NCI-H2196 (cell line): Measurements from ENCODE around the gene IL5.
"Not testable (repeated sequence)": the region's sequence is repeated elsewhere in the genome, so short reads cannot be mapped to it uniquely, and the experiment has no call there.

Source experiments
- DNase-seq: peaks from one replicate; lab custom pipeline; 2025; ENCODE audit not compliant: unreplicated experiment; lab: John Stamatoyannopoulos, UW

IL5 gene

DNA sequence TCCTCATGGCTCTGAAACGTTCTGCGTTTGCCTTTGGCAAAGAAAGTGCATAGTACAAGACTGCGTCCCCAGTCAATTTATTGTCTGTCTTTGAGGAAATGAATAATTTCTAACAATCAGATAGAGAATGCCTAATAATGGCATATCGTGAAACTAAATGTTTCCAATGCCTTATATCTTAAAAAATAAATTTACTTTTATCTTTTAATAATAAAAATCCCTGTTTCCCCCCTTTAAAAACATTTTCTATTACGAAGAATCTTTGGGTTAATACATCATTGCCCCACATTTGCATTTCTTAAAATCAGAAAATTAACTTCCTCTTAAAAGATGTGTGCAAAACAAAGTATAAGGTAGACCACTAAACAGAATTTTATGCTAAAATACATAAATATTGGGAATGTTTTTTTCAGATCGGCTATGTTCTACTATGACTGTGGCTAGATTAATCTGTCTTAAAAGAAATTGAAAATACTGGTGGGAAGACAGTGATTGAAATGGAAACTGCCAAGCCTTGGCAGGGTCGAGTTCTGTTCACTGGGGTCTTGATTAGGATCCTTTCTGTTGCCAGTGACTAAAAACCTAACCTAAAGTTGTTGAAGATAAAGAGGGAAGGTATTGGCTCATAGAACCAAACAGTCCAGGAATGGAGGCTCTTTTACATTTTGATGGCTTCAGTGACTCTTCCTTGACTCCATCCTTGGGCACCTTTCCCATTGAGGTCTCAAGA lies at the start of gene IL5:
Gene IL5 (minus strand): TSS at position 51 of the 730 bp plus-strand sequence. CDS start 44 bp downstream, at position 7.
- no peak for DNase-seq

- no peak for DNase-seq
Observed at GRCh38 chr5:132592521-132592920, 49.2 kb upstream of the IL5 start.

DNA sequence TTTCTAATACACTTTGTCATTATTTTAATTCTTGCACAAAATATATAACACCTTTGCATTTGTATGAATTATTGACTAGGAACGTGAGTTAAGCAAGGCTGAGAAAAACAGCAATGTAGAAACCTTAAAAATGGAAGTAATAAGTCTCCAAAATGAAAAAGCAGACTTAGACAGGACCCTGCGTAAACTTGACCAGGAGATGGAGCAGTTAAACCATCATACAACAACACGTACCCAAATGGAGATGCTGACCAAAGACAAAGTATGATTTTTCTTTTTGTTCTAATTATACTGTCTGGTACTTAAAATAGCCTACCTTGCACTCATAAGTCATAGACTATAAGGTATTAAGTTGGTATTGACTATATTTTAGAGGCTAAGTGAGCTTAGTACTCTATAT lies 47.8 kb upstream of the IL5 start:
- no peak for DNase-seq

DNA sequence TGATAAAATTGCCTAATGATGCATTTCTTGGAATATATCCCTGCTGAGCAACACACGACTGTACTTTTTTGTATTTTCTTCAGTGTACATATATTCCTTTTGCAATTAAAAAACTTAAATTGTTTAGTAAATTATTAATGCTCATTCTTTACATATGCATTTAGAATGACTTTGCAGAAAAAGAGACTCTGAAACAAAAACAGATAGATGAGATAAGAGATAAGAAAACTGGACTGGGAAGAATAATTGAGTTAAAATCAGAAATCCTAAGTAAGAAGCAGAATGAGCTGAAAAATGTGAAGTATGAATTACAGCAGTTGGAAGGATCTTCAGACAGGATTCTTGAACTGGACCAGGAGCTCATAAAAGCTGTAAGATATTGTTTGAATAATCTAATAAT lies 46.1 kb upstream of the IL5 start:
- no peak for DNase-seq

- no peak for DNase-seq
Observed at GRCh38 chr5:132586063-132586462, 42.7 kb upstream of the IL5 start.

DNA sequence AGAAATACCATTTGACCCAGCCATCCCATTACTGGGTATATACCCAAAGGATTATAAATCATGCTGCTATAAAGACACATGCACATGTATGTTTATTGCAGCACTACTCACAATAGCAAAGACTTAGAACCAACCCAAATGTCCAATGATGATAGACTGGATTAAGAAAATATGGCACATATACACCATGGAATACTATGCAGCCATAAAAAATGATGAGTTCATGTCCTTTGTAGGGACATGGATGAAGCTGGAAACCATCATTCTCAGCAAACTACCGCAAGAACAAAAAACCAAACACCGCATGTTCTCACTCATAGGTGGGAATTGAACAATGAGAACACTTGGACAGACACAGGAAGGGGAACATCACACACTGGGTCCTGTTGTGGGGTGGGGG lies 41.2 kb upstream of the IL5 start:
- not testable (repeated sequence) for DNase-seq

DNA sequence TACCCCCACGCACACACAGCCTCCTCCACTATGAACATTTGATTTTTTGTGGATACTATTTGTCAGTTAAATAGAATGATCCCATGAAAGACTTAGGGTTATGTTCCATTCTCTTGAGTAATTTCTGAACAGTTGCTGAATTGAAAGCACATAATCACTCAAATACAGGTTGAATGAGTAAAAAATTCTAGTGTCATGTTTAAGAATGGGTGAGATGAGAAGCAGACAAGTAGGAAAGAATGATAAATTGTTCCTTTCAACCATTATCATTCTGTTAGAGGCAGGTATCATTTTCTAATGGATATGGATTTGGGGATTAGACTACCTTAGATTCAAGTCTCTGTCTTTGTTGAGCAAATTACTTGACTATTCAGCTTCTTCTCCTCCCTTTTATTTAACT lies 32.8 kb upstream of the IL5 start:
- no peak for DNase-seq

DNA sequence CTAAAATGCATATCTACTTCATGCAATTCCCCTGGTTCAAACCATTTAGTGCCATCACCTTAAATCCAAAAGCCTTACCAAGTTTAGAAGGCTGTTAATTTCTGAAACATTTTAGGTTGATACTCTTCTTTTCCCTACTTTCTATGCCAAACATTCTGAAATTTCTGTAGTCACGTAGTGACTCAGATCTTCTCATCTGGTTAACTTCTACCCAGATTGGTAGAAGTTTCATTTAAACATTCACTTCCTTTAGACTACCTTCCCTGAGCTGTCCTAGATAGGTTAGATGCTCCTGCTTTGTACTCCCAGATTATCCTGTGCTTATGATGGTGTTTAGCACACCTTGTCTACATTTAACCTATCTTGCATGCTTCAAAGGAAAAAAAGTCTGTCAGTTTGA lies 23.3 kb upstream of the IL5 start:
- no peak for DNase-seq

DNA sequence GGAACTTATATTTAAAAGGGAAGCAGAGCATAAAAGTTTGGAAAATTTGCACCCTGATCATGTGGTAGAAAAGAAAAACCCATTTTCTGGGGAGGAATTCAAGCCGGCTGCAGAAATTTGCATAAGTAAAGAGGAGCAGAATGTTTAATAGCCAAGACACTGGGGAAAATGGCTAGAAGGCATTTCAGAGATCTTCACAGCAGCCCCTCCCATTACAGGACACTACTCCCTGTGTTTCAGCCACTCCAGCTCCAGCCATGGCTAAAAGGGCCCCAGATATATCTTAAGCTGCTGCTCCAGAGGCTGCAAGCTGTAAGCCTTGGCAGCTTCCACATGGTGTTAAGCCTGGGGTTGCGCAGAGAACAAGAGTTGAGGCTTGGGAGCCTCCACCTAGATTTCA lies 21.2 kb upstream of the IL5 start:
- not testable (repeated sequence) for DNase-seq

GRCh38 chr5:132561601-132562000 lies 18.3 kb upstream of the IL5 start:
- DNase-seq, result no peak

DNA sequence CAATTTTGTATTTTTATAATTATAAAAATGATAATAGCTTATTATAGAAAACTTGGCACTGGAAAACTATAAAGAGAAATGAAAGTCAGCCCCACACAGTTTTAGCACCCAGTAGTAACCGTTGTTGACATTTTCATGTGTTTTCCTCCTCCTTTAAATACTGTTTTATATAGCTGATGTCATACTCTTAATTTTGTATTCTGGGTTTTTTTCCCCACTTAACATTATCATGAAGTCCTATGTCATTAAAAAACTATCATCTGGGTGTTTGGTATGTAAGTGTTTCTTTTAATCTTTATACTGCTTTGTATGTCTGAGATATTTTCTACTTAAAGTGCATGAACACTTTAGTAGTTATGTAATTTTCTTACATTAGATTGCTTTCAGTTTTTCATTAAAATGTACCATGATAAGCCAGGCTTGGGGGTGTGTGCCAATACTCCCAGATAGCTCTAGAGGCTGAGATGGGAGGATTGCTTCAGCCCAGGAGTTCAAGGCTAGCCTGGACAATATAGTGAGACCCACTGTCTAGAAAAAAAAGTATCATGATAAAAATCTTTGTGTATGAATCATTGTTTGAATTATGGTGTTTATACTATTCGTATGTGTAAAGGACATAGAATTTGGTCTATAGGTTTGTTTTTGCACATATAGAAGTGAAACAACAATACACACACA lies 16.2 kb upstream of the IL5 start:
- DNase-seq, result no peak

- DNase-seq, result no peak
Observed at GRCh38 chr5:132557478-132558172, 14.3 kb upstream of the IL5 start.

DNA sequence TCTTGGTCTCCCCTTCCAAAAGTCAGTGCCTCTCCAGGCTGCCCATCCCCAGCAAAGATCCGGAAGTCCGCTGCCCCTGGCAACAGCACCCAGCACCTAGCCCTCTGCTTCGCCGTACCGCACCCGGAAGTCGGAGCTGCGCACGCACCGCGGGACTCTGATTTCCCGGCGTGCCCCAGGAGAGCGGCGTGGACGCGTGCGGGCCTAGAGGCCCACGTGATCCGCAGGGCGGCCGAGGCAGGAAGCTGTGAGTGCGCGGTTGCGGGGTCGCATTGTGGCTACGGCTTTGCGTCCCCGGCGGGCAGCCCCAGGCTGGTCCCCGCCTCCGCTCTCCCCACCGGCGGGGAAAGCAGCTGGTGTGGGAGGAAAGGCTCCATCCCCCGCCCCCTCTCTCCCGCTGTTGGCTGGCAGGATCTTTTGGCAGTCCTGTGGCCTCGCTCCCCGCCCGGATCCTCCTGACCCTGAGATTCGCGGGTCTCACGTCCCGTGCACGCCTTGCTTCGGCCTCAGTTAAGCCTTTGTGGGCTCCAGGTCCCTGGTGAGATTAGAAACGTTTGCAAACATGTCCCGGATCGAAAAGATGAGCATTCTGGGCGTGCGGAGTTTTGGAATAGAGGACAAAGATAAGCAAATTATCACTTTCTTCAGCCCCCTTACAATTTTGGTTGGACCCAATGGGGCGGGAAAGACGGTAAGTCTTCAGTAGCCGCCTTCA lies 13.6 kb upstream of the IL5 start, which contains the start of gene RAD50:
Gene RAD50 (plus strand): TSS at position 215 of the 715 bp plus-strand sequence. CDS start 348 bp downstream, at position 563.
- DNase-seq, result peak; percentile 94

DNA sequence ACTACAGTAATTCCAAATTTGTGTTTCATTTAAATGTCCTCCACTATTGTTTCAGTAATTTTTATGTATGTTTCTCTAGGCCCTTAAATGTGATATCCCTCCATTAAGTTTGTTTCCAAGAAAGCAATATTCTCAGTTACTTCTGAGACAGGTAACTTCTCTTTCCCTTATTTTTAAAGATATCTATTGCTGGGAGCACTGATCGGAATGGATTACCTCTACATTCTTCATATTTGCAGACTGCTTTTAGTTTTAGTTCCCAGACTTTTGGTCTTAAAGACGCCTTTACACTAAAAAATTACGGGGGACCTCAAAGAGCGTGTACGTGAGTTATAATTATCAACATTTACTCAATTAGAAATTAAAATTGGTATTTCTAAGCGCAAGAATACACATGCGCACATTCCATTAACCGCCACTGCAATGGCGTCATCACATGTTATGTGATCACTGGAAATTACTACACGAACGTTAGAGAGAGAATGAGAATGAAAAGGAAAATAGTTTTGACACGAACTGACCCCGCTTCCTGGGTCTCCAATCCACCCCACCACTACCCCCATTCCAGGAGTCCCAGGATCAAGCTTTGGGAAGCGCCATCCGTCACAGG lies 12.9 kb upstream of the IL5 start:
- no peak for DNase-seq

DNA sequence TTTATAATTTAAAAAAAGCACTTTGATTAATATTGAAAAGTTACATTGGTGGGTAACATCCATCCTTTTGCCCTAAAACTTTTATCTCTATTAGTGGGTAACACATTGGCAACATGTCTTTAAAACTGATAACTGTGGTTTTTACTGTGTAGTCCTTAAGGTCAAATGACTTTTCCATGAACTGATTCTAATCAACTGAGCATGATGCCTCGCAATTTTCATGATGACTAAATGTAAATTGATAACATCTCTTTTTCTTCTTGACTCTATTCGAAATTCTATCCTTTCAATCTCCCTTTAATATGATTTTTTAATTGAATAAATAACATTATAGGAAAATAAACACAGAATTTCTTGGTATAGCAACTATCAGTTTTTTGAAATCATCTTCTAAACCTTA lies 6.3 kb upstream of the IL5 start:
- no peak for DNase-seq

- not testable (repeated sequence) for DNase-seq
Observed at GRCh38 chr5:132548834-132549233, 5.5 kb upstream of the IL5 start.

DNA sequence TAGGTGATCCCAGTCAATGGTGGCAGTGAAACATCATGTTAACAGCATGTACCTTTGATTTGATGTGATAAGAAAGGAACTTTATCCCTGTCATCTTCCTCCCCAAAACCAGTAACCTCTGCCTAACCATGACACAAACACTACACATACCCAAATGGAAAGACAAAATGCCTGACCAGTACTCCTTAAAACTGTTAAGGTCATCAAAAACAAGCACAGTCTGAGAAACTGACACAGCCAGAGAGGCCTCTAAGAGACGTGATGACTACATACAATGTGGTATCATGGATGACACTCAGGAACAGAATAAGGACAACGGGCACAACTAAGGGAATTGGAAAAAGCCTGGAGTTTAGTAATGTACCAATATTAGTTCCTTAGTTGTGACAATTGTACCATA lies 3.9 kb upstream of the IL5 start:
- DNase-seq, result no peak

GRCh38 chr5:132546108-132546507 lies 2.8 kb upstream of the IL5 start:
- no peak for DNase-seq

- DNase-seq, result no peak
Observed at GRCh38 chr5:132540764-132541163, 2.6 kb downstream of the IL5 start.

GRCh38 chr5:132540149-132540548 lies 3.2 kb downstream of the IL5 start:
- no peak for DNase-seq

- DNase-seq, result no peak
Observed at GRCh38 chr5:132539716-132540115, 3.6 kb downstream of the IL5 start.
